Measurements from ENCODE around the gene RPS18. TPM values are rescaled to one million over a fixed set of nuclear protein-coding genes. Genes with fewer than 3 reads are reported as not detected.
A peak's percentile ranks its signal among the peaks of the same experiment; 100 is the strongest.

Gene RPS18
- total RNA-seq, 2 donors from 2014 or later = 1,188 to 1,719 TPM

DNA sequence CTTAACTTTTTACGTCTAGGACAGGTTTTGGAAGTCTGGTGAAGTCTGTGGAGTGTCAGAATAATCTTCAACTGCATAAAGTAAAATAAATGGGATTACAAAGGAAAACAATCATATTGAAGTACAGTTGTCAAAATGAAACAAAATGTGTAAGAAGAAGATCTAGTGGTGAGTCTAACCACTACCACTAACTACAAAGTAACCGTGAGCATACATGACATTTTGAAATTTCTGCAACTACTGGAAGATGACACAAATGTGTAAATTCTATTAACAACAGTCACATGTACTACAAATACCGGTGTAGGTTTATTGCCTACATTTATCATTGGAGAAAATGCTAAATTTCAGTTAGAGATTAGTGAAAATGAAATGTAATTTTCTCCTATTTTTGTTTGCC lies 29.9 kb upstream of the RPS18 start:
- no peaks in the 10 kb centered on the region for H3K4me1 ChIP-seq
- no peak for DNase-seq (ENCODE audit: low spot score)
- TF ChIP-seq, protein P1, sequence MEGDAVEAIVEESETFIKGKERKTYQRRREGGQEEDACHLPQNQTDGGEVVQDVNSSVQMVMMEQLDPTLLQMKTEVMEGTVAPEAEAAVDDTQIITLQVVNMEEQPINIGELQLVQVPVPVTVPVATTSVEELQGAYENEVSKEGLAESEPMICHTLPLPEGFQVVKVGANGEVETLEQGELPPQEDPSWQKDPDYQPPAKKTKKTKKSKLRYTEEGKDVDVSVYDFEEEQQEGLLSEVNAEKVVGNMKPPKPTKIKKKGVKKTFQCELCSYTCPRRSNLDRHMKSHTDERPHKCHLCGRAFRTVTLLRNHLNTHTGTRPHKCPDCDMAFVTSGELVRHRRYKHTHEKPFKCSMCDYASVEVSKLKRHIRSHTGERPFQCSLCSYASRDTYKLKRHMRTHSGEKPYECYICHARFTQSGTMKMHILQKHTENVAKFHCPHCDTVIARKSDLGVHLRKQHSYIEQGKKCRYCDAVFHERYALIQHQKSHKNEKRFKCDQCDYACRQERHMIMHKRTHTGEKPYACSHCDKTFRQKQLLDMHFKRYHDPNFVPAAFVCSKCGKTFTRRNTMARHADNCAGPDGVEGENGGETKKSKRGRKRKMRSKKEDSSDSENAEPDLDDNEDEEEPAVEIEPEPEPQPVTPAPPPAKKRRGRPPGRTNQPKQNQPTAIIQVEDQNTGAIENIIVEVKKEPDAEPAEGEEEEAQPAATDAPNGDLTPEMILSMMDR (IDR thresholded peaks at IDR 0.05) = no peak
- H3K4me3 ChIP-seq = no peak overlapping the region
- no peaks in the 10 kb centered on the region for H3K27me3 ChIP-seq
- no peaks in the 10 kb centered on the region for H3K9me3 ChIP-seq
- no peak overlapping the region for H3K27ac ChIP-seq
- no peaks in the 10 kb centered on the region for H3K36me3 ChIP-seq

DNA sequence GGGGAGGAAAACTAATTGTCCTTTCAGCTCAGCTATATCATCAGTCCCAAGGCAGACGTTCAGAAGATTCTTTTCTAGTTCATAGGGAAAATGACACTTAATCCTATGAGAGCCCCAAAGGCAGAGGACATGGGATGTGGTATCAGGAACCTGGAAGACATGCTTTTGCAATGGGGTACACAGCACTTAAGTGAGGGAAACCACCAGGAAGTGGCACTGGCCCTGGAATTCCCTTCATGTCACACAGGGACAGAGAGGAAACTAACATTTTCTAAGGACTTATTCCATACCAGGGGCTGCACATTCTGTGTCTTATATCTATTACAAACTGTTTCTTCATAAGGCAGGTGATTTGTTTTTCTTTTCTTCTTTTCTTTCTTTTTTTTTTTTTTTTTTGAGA lies 28.4 kb upstream of the RPS18 start:
- Histone ChIP-seq H3K27me3 (no peaks in the 10 kb centered on the region), H3K4me1 (peaks cover 0 to 7% of the 10 kb centered on the region in 2 donors), H3K36me3 (no peaks in the 10 kb centered on the region), H3K4me3 (no peak overlapping the region), H3K9me3 (no peaks in the 10 kb centered on the region), H3K27ac (no peak overlapping the region)
- TF ChIP-seq, protein P1 (IDR thresholded peaks at IDR 0.05) = no peak
- DNase-seq (ENCODE audit: low spot score) = no peak

DNA sequence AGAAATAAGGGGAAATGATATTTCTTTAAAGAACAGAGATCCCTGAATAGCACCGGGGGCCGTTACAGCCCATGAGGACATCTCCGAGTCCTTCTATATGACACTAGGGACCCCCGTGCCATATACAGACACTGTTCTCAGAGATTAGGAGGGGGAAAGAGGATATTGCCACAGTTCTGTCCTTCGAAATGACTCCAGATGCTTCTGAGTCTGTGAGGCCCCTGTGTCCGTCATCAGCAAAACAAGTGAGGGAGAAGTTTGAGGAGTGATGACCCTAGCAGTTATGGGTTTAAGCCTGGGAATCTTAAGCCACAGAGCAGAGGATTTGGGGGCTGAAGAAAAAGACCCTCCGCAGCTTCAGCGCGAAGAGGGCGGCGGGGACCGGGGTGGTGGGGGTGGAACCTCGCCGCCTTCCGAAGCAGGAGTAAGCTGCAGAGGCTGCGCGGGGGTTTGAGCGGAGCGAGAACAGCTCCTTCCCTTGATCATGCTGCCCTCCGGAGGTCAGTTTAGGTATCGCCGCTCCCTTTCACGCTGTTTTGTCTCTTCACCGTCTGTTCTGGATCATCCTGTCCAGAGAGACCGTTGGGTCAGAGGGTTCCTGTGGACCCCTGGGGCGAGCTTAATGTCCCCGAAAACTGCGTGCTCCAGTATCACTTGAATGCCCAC lies 23.8 kb upstream of the RPS18 start:
- Histone ChIP-seq H3K4me3 (peak overlapping the region; percentile 36 to 62), H3K9me3 (no peaks in the 10 kb centered on the region), H3K36me3 (no peaks in the 10 kb centered on the region), H3K27me3 (no peaks in the 10 kb centered on the region), H3K4me1 (peaks cover 0 to 25% of the 10 kb centered on the region in 2 donors), H3K27ac (peak overlapping the region; percentile 93 to 95)
- TF ChIP-seq, protein P1 (IDR thresholded peaks at IDR 0.05) = peak; percentile 91 to 98
- peak; percentile 95 for DNase-seq (ENCODE audit: low spot score)

DNA sequence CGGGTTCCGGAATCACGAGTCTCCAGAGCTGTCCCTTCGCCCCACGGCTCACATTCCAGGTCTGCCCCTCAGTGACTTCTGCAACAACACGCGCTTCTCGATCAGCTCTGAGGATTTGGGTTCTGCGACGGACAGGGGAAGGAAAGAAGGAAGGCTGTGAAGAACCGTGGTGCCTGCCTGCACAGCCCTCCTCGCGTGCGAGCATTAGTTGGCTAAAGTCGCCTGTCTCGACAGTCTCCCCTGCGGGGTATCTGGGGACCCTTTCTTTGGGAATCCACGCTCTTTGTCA lies 23.3 kb upstream of the RPS18 start:
- Histone ChIP-seq H3K27ac (peak overlapping the region; percentile 93 to 95), H3K4me3 (peak overlapping the region; percentile 36 to 62), H3K4me1 (peaks cover 0 to 25% of the 10 kb centered on the region in 2 donors), H3K9me3 (no peaks in the 10 kb centered on the region), H3K36me3 (no peaks in the 10 kb centered on the region), H3K27me3 (no peaks in the 10 kb centered on the region)
- DNase-seq (ENCODE audit: low spot score) = no peak
- TF ChIP-seq, protein P1 (IDR thresholded peaks at IDR 0.05) = peak in 1 of 2 donors; percentile 39

DNA sequence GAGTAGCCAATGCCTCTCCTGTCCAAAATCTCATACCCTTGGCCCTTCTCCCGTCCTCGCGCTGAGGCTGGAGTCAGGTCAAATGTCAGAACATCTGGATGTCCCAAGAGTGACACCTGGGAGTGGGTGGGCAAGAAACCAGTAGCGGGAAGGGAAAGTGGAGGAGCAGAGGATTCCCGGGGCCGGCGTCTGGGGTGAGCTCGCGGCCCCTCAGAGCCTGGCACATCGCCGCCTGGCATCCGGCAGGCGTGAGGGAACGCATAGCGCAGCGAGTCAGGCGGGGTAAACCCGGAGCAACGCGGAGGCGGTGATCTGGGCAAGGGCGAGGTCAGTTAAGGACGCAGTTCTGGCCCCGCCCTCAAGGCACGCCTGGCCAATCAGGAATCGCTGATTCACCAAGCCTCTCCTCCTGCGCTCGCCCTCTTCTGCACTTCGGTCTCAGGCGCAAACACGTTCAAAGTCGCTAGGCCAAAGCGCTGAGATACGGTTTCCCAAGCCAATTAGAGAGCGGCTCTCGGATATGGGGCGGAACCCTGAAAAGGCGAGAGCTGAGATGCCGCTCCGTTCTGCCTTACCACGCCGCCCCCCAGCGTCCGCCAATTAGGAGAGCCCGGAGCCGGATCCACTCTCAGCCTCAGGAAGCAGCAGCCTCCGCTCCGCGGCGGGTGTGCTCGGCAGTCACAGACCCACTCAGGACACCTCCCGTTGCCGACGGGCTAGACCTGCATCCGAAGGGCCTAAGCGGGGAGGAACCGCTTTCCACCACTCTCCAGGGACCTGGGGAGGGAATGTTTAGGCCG lies 22.7 kb upstream of the RPS18 start:
- H3K4me1 ChIP-seq = peaks cover 0 to 25% of the 10 kb centered on the region in 2 donors
- peak overlapping the region; percentile 93 to 95 for H3K27ac ChIP-seq
- peak; percentile 99 for DNase-seq (ENCODE audit: low spot score)
- TF ChIP-seq, protein P1 (IDR thresholded peaks at IDR 0.05) = peak in 1 of 2 donors; percentile 32
- no peaks in the 10 kb centered on the region for H3K9me3 ChIP-seq
- H3K4me3 ChIP-seq = peak overlapping the region; percentile 48 to 62
- no peaks in the 10 kb centered on the region for H3K27me3 ChIP-seq
- no peaks in the 10 kb centered on the region for H3K36me3 ChIP-seq

All from right atrium auricular region (tissue), 2 donors.